Urinary bladder (tissue), 4 donors: Measurements from ENCODE around the gene PCDHGB2. TPM values are rescaled to one million over a fixed set of nuclear protein-coding genes. Genes with fewer than 3 reads are reported as not detected.
A peak's percentile ranks its signal among the peaks of the same experiment; 100 is the strongest.
"Not testable (repeated sequence)": the region's sequence is repeated elsewhere in the genome, so short reads cannot be mapped to it uniquely, and the experiment has no call there.

Experiments
- DNase-seq: peaks from one replicate; pipeline ENCODE4 v3.0.0-alpha.2; 2015; ENCODE audit errors: extremely low spot score
- H3K27ac ChIP-seq: one replicate; pipeline ENCODE4 v1.5.1; 2013; ENCODE audit warnings: low read depth, mild to moderate bottlenecking, moderate library complexity
- H3K36me3 ChIP-seq: one replicate; pipeline ENCODE4 v1.6.1; 2013; ENCODE audit warnings: mild to moderate bottlenecking, moderate library complexity; ENCODE audit not compliant: insufficient read depth
- H3K4me1 ChIP-seq: one replicate; pipeline ENCODE4 v1.6.1; 2013; ENCODE audit warnings: mild to moderate bottlenecking, moderate library complexity; ENCODE audit not compliant: insufficient read depth
- H3K4me3 ChIP-seq: one replicate; pipeline ENCODE4 v1.5.1; 2013; ENCODE audit warnings: low read depth, low read length
- whole genome bisulfite sequencing: extraction: QIAGEN DNeasy Blood & Tissue Kit; methylation state at CpG from one replicate; pipeline ENCODE4 v1.1.7; 2013; 5-methylcytosine and 5-hydroxymethylcytosine counted together
- polyA plus RNA-seq: library from polyadenylated mRNA; stranded (reverse); fragments of 200-250 nt; gene quantifications from one replicate; pipeline ENCODE4 v1.2.3, GENCODE V29; 2013
- total RNA-seq: library from RNA; depleted of rRNA; stranded (reverse); fragments of >200 nt; gene quantifications from one replicate; pipeline ENCODE4 v1.2.3, GENCODE V29; 2014
- donor health status: healthy with polysubstance abuse.
- donor health status: healthy.

Gene PCDHGB2
- total and polyA plus RNA-seq, 2 donors = 2.2 to 7.9 TPM

- no peak overlapping the region for H3K27ac ChIP-seq
- H3K4me3 ChIP-seq = no peak overlapping the region
- no peak for DNase-seq
- H3K4me1 ChIP-seq = no peaks in the 10 kb centered on the region
- H3K36me3 ChIP-seq = no peaks in the 10 kb centered on the region
Measured at GRCh38 chr5:141362719-141363118, 2.9 kb downstream of the PCDHGB2 start.

GRCh38 chr5:141363952-141364660 is 4.3 kb downstream of the PCDHGB2 start, which contains the start of gene PCDHGA5:
TSS of gene PCDHGA5 (plus strand) at chr5:141364162. CDS start at chr5:141364331, 169 bp downstream.
- H3K27ac ChIP-seq = no peak within 1 kb of the TSS

GRCh38 chr5:141366016-141366896 is 6.5 kb downstream of the PCDHGB2 start:
- Histone ChIP-seq H3K4me1 (no peaks in the 10 kb centered on the region), H3K36me3 (no peaks in the 10 kb centered on the region), H3K27ac (no peak overlapping the region), H3K4me3 (no peak overlapping the region)
- 35% methylated on average over 46 of the region's 46 CpGs for WGBS
- DNase-seq = no peak

More at GRCh38 chr5:141363952-141364660, 4.3 kb downstream of the PCDHGB2 start, which contains the start of gene PCDHGA5:
- WGBS = 15% methylated on average over 34 of the region's 34 CpGs
- no peaks in the 10 kb centered on the region for H3K4me1 ChIP-seq
- no peak for DNase-seq
- no peaks in the 10 kb centered on the region for H3K36me3 ChIP-seq
- peak within 1 kb of the TSS; percentile 2 for H3K4me3 ChIP-seq

- no peaks in the 10 kb centered on the region for H3K4me1 ChIP-seq
- WGBS = 17% methylated on average over 32 of the region's 32 CpGs
- DNase-seq = no peak
- no peak within 1 kb of the TSS for H3K27ac ChIP-seq
- no peaks in the 10 kb centered on the region for H3K36me3 ChIP-seq
- no peak within 1 kb of the TSS for H3K4me3 ChIP-seq
Measured at GRCh38 chr5:141369994-141370848, 10.4 kb downstream of the PCDHGB2 start, which contains the start of gene PCDHGB3. TSS of gene PCDHGB3 (plus strand) at chr5:141370242. CDS start at chr5:141370395, 153 bp downstream.

- no peak overlapping the region for H3K4me3 ChIP-seq
Measured at GRCh38 chr5:141371572-141372475, 12.0 kb downstream of the PCDHGB2 start.

GRCh38 chr5:141373673-141374317 is 14.0 kb downstream of the PCDHGB2 start, which contains the start of gene PCDHGA6:
TSS of gene PCDHGA6 (plus strand) at chr5:141373891. CDS start at chr5:141374084, 193 bp downstream.
- 11% methylated on average over 27 of the region's 27 CpGs for WGBS
- peaks cover 1% of the 10 kb centered on the region for H3K36me3 ChIP-seq
- no peak for DNase-seq
- no peak within 1 kb of the TSS for H3K27ac ChIP-seq
- H3K4me1 ChIP-seq = no peaks in the 10 kb centered on the region
- H3K4me3 ChIP-seq = no peak within 1 kb of the TSS

More at GRCh38 chr5:141371572-141372475, 12.0 kb downstream of the PCDHGB2 start:
- Histone ChIP-seq H3K36me3 (no peaks in the 10 kb centered on the region), H3K27ac (no peak overlapping the region), H3K4me1 (no peaks in the 10 kb centered on the region)
- WGBS = 32% methylated on average over 69 of the region's 69 CpGs
- no peak for DNase-seq

- peaks cover 1% of the 10 kb centered on the region for H3K36me3 ChIP-seq
- DNase-seq = no peak
- WGBS = 59% methylated on average over 14 of the region's 14 CpGs
- no peaks in the 10 kb centered on the region for H3K4me1 ChIP-seq
- H3K4me3 ChIP-seq = no peak overlapping the region
- H3K27ac ChIP-seq = no peak overlapping the region
Measured at GRCh38 chr5:141374627-141375026, 14.8 kb downstream of the PCDHGB2 start.

GRCh38 chr5:141375444-141376155 is 15.8 kb downstream of the PCDHGB2 start:
- H3K27ac ChIP-seq, DNase-seq, H3K4me1 ChIP-seq, H3K36me3 ChIP-seq, H3K4me3 ChIP-seq: not testable (repeated sequence)
- WGBS = 49% methylated on average over 43 of the region's 48 CpGs

- DNase-seq = no peak
- Histone ChIP-seq H3K4me1 (no peaks in the 10 kb centered on the region), H3K36me3 (peaks cover 1% of the 10 kb centered on the region), H3K4me3 (no peak within 1 kb of the TSS), H3K27ac (no peak within 1 kb of the TSS)
- WGBS = 13% methylated on average over 37 of the region's 37 CpGs
Measured at GRCh38 chr5:141382469-141383294, 22.9 kb downstream of the PCDHGB2 start, which contains the start of gene PCDHGA7. TSS of gene PCDHGA7 (plus strand) at chr5:141382742. CDS start at chr5:141382900, 158 bp downstream.

GRCh38 chr5:141383345-141383744 is 23.6 kb downstream of the PCDHGB2 start:
- Histone ChIP-seq H3K4me1 (no peaks in the 10 kb centered on the region), H3K4me3 (no peak overlapping the region), H3K27ac (no peak overlapping the region), H3K36me3 (no peaks in the 10 kb centered on the region)
- 39% methylated on average over 21 of the region's 21 CpGs for WGBS
- DNase-seq = no peak
